HG02852 (cell line): ENCODE results near the gene CAPRIN2.

ENCODE experiments used
- ATAC-seq: cut with Tn5 transposase; IDR thresholded peaks from one replicate; pipeline ENCODE4 v1.9.1; 2021; ENCODE audit warnings: mild to moderate bottlenecking, moderate library complexity; ENCODE audit not compliant: unreplicated experiment

Gene CAPRIN2

GRCh38 chr12:30763053-30763452 is 8.3 kb upstream of the CAPRIN2 start:
- no peak for ATAC-seq

- no peak for ATAC-seq
Measured at GRCh38 chr12:30761730-30762129, 7.0 kb upstream of the CAPRIN2 start.

- no peak for ATAC-seq
Measured at GRCh38 chr12:30757316-30757715, 2.6 kb upstream of the CAPRIN2 start.

GRCh38 chr12:30756074-30756473 is 1.3 kb upstream of the CAPRIN2 start:
- no peak for ATAC-seq

GRCh38 chr12:30755395-30755762 is 628 bp upstream of the CAPRIN2 start:
- no peak for ATAC-seq

- peak; percentile 39 for ATAC-seq
Measured at GRCh38 chr12:30754383-30754749, 385 bp downstream of the CAPRIN2 start.

- ATAC-seq: no peak
Measured at GRCh38 chr12:30753751-30754382, 884 bp downstream of the CAPRIN2 start.

- ATAC-seq: no peak
Measured at GRCh38 chr12:30753233-30753632, 1.5 kb downstream of the CAPRIN2 start.

- ATAC-seq: no peak
Measured at GRCh38 chr12:30752255-30752654, 2.5 kb downstream of the CAPRIN2 start.

GRCh38 chr12:30748147-30748546 is 6.6 kb downstream of the CAPRIN2 start:
- ATAC-seq: no peak

- no peak for ATAC-seq
Measured at GRCh38 chr12:30746190-30746589, 8.6 kb downstream of the CAPRIN2 start.

GRCh38 chr12:30744321-30744720 is 10.4 kb downstream of the CAPRIN2 start:
- no peak for ATAC-seq

GRCh38 chr12:30740274-30740673 is 14.5 kb downstream of the CAPRIN2 start:
- no peak for ATAC-seq

- no peak for ATAC-seq
Measured at GRCh38 chr12:30739020-30739419, 15.7 kb downstream of the CAPRIN2 start.

- ATAC-seq: no peak
Measured at GRCh38 chr12:30732954-30733637, 21.7 kb downstream of the CAPRIN2 start.

GRCh38 chr12:30730011-30730410 is 24.7 kb downstream of the CAPRIN2 start:
- no peak for ATAC-seq

- ATAC-seq: no peak
Measured at GRCh38 chr12:30729547-30729946, 25.2 kb downstream of the CAPRIN2 start.

GRCh38 chr12:30726647-30727046 is 28.1 kb downstream of the CAPRIN2 start:
- ATAC-seq: no peak

- ATAC-seq: no peak
Measured at GRCh38 chr12:30725739-30726138, 29.0 kb downstream of the CAPRIN2 start.

GRCh38 chr12:30719060-30719459 is 35.7 kb downstream of the CAPRIN2 start:
- no peak for ATAC-seq

- ATAC-seq: no peak
Measured at GRCh38 chr12:30707613-30708342, 47.0 kb downstream of the CAPRIN2 start.

GRCh38 chr12:30706476-30706875 is 48.3 kb downstream of the CAPRIN2 start:
- no peak for ATAC-seq
